ENCODE data around the gene STX1B.
A peak's percentile ranks its signal among the peaks of the same experiment; 100 is the strongest.

STX1B gene

DNA sequence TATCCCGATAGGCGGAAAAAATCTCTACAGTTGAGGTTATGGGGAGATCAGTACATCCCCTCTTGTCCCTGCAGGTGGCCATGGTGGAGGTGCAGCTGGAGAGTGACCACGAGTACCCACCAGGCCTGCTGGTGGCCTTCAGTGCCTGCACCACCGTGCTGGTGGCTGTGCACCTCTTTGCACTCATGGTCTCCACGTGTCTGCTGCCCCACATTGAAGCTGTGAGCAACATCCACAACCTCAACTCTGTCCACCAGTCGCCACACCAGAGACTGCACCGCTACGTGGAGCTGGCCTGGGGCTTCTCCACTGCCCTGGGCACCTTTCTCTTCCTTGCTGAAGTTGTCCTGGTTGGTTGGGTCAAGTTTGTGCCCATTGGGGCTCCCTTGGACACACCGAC is 57.3 kb downstream of the STX1B start:
- DNase-seq (ENCODE audit: low read depth) = no peak
- TF ChIP-seq, protein P1, sequence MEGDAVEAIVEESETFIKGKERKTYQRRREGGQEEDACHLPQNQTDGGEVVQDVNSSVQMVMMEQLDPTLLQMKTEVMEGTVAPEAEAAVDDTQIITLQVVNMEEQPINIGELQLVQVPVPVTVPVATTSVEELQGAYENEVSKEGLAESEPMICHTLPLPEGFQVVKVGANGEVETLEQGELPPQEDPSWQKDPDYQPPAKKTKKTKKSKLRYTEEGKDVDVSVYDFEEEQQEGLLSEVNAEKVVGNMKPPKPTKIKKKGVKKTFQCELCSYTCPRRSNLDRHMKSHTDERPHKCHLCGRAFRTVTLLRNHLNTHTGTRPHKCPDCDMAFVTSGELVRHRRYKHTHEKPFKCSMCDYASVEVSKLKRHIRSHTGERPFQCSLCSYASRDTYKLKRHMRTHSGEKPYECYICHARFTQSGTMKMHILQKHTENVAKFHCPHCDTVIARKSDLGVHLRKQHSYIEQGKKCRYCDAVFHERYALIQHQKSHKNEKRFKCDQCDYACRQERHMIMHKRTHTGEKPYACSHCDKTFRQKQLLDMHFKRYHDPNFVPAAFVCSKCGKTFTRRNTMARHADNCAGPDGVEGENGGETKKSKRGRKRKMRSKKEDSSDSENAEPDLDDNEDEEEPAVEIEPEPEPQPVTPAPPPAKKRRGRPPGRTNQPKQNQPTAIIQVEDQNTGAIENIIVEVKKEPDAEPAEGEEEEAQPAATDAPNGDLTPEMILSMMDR (conservative IDR thresholded peaks at IDR 0.05; ENCODE audit: low read depth, low read length) = no peak
- no peak overlapping the region for H3K4me3 ChIP-seq (ENCODE audit: low read depth, low read length)

DNA sequence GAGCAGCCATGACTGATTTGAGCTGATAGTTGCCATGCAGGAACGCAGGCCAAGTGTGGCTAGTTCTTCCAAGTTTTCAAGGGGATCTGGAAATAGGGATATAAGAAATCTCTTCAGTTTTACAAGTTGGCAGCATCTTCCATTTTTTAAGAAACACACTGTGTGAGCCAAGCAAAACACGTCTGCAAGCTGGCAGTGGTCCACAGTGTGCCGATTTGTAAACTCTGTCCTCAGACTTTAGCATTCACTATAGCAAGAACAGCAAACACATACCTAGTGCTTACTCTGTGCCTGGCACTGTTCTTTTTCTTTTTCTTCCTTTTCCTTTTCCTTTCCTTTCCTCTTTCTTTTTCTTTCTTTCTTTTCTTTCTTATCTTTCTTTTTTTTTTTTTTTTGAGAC is 58.7 kb downstream of the STX1B start:
- no peak overlapping the region for H3K4me3 ChIP-seq (ENCODE audit: low read depth, low read length)
- TF ChIP-seq, protein P1 (conservative IDR thresholded peaks at IDR 0.05; ENCODE audit: low read depth, low read length) = no peak
- DNase-seq (ENCODE audit: low read depth) = peak; percentile 74

DNA sequence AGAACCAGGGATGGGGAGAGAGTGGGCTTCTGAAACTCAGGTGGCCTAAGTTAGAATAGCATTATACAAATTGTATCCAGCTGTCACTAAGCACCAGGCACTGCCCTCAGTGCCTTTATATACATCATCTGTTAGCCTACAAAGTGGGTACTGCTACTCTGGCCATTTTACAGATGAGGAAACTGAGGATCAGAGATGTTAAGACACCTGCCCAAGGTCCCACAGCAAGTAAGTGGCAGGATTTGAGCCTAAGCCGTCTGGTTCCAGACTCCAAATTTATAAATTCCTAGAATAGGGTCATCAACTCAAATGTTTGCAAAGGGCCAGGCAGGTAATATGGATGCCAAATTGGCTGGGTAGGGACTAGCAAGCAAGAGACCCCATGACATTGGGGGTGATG is 59.2 kb downstream of the STX1B start:
- no peak overlapping the region for H3K4me3 ChIP-seq (ENCODE audit: low read depth, low read length)
- DNase-seq (ENCODE audit: low read depth) = no peak
- TF ChIP-seq, protein P1 (conservative IDR thresholded peaks at IDR 0.05; ENCODE audit: low read depth, low read length) = no peak

DNA sequence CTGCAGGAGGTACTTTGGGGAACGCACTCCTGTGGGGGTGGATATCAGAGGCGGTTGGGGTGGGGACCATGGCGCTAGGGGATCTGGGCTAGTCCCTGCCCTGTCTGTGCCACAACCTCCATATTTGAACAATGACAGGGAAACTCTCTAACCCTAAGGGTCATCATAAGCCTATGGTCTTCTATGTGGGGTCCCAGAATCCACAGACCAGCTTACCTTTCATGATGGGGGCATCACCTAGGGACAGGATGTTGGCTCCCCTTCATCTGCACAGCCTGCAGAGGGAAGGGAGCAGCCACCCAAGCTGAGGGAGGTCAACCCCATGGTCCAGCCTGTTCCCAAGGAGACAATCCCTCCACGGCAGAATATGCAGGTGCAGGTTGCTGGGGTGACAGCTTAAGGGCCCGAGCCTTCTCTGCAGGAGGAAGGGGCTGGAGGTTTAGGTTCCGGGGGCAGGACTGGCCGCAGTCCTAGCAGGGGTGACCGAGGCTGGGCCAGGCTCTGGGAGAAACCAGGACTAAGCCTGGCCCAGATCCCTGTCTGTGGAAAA is 59.8 kb downstream of the STX1B start:
- DNase-seq (ENCODE audit: low read depth) = no peak
- TF ChIP-seq, protein P1 (conservative IDR thresholded peaks at IDR 0.05; ENCODE audit: low read depth, low read length) = no peak
- H3K4me3 ChIP-seq (ENCODE audit: low read depth, low read length) = peak overlapping the region; percentile 77

DNA sequence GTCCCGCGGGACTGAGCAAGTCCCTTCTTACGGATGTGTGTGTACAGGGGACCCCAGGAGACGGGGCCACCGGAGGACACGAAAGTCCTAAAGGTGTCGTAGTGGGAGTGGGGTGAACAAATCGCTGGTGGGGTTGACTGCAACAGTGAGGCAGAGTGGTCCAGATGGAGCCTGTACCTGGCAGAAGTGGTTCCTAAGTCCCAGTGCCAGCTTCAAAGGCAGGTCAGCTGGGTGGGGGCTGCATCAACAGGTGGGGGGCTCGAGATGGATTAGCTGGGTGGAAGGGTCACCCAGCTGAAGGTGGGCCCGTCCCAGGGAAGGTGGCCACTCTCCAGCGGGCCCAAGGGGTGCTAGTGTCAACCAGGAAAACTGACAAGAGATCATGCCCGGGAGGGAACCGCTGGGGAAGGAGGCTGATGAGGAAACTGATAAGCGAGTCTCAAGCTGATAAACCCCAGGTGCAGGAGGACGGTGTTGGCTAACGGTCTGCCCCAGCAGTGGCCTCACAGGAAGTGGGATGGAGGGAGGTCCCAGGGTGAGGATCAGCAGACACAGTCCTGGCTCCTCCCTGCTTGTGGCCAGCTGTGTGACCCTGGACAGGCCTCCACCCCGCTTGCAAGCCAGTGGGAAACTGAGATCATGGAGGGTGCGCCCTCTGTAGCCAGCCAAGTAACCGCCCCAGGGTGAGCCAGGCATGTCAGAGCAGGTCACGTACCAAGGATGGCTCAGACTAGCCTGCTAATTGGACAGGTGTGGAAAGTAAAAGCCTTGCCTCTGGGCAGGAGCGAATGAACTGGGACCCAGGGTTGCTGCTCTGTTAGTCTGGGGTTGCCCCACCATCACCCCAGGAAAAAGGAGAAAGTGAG is 60.6 kb downstream of the STX1B start:
- H3K4me3 ChIP-seq (ENCODE audit: low read depth, low read length) = peak overlapping the region; percentile 77
- TF ChIP-seq, protein P1 (conservative IDR thresholded peaks at IDR 0.05; ENCODE audit: low read depth, low read length) = no peak
- peak; percentile 83 for DNase-seq (ENCODE audit: low read depth)

DNA sequence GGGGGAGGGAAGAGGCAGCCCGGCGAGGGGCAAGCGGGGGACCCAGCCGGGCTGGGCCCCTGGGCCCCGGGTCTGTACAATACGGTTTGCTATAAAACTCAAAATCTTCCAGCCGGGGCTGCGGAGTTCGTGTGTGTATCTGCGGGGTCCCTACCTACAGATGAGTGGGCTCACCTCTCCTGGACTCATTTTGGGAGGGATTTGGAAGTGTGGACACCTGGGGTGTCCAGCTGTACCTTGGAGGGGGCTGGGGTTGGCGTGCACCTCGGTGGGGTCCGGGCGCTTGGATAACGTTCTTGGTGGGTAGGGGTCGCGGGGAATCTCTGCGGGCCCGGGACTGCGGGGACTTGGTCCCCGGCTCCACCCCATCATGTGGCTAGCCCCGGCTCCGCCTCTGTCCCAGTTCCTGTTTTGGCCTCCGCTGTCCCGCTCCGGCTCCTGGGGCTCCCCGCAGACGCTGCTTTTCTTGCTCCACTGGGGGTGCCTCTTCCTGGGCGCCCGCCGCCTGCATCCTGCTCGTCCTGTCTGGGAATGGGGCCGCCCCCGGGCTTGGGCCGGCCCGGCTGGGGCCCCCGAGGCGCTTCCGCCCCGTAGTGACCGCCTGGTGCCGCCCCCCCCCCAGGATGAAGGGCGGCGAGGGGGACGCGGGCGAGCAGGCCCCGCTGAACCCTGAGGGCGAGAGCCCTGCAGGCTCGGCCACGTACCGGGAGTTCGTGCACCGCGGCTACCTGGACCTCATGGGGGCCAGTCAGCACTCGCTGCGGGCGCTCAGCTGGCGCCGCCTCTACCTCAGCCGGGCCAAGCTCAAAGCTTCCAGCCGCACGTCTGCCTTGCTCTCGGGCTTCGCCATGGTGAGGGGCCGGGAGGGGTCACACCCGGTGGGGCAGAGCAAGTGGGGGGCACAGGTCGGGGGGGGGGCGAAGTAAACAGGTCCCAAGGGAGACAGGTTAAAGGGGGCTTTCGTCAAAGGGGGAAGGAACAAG is 61.5 kb downstream of the STX1B start, which contains the start of gene ORAI3:
ORAI3 (plus strand) TSS at position 402 of the 983 bp plus-strand sequence; CDS start at position 624, 222 bp downstream.
- DNase-seq (ENCODE audit: low read depth) = peak; percentile 70
- peak within 1 kb of the TSS; percentile 77 for H3K4me3 ChIP-seq (ENCODE audit: low read depth, low read length)
- TF ChIP-seq, protein P1 (conservative IDR thresholded peaks at IDR 0.05; ENCODE audit: low read depth, low read length) = no peak

Measured in choroid plexus epithelial cell (primary cell).